NAMALWA (cell line): ENCODE measurements around the gene ATP11A.
"Not testable (repeated sequence)": the region's sequence is repeated elsewhere in the genome, so short reads cannot be mapped to it uniquely, and the experiment has no call there.

ENCODE experiments used
- DNase-seq: peaks from one replicate; pipeline ENCODE4 v3.0.0-alpha.2; 2015; ENCODE audit warnings: low spot score

Gene ATP11A

DNA sequence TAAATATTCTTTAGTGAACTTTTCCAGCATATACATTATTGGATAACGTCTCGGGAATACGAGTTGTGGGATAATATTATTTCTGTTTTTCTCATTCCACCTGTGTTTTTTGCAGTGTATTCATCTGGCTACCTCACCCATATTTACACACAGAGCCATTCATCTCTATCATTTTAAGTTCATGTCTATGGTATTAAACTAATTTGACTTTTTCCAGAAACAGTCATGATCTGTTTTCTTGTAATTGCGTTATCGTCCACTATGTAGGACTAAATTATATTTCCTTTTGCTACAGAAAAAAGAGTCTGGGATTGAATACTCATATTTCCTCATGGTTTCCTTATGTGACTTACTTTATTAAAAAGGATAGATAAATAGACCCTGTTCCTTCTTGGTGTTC is 2.7 kb downstream of the ATP11A start:
- no peak for DNase-seq

DNA sequence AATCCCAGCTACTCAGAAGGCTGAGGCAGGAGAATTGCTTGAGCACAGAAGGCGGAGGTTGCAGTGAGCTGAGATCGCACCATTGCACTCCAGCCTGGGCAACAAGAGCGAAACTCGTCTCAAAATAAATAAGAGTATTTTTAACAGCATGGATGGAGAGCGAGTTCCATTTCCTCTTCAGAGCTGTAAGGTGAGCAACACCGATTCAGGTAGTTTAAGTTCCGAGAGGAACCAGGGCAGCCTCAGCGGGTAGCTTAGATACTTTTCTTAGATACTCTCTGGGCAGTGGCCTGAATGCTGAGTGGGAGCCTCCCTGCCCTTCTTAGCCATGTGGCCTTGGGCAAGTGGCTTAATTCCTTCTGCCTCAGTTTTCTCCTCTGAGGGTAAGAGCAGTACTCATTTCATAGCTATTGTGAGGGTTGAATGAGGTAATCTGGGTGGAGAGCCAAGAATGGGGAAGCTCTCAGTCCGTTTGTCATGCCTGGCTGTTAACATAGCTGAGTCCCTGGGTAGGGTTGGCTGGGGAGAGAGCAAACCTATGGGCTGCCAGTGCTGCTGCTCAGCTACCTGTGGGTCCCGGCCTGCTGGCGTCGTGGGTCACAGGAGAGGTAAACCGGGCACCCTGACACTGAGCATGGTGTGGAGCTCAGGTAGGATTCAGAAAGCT is 4.1 kb downstream of the ATP11A start:
- peak; percentile 26 for DNase-seq

DNA sequence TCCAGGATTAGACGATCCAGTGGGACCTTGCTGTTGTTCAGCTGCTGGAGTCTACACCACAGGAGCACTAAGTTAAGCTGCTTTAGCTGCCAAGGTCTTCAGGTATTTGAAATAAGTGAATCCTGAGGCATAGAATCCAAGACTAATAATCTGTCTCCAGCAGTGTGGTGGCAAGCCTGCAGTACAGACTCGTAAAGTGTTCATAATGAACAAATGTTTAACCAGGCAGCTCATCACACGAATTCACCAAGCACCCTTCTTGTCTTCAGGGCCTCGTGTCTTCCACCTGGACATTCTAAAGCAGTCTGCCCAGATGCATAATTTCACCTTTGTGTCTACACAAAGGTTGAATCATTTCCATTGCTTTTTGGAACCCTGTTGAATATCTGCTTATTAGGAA is 5.3 kb downstream of the ATP11A start:
- DNase-seq, result no peak

DNA sequence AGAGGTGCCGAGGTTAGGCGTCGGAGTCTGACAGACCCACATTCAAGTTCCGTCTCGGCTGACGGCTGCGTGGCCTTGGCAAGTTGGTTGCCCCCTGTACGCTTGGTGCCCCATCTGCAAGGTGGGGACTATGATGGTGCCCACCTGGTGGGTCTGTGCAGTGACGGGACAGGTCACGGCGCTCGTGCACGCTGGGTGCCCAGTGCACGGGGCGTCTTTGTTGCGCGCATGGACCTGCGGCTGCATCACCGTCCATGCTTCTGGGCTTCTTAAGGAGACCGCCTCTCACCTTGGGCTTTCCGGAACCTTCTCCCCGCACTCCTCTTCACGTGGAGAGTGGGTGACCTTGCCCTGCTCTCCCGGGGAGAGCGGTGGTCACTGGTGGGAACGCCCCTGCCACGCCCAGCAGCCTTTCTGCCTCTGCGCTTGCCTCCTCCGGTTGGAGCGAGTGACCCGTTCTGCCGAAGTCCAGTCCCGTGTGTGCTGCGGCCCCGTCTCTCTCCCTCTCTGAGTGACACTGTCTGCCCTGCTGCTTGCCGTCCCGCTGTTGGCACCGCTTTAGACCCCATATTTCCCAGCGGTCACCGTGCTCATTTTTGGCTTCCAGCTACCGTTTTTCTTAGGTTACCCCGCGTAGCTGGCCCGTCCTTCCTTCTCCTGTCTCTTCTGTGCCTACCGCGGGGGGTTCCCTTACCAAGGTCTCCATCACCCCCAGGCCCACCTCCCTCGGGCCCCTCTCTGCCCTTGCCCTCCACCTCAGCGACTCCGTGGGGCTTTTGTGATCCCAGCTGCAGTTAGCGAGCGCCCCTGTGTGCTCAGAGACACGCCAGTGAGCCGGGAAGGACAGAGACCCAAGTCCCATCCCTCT is 6.4 kb downstream of the ATP11A start:
- DNase-seq, result no peak

DNA sequence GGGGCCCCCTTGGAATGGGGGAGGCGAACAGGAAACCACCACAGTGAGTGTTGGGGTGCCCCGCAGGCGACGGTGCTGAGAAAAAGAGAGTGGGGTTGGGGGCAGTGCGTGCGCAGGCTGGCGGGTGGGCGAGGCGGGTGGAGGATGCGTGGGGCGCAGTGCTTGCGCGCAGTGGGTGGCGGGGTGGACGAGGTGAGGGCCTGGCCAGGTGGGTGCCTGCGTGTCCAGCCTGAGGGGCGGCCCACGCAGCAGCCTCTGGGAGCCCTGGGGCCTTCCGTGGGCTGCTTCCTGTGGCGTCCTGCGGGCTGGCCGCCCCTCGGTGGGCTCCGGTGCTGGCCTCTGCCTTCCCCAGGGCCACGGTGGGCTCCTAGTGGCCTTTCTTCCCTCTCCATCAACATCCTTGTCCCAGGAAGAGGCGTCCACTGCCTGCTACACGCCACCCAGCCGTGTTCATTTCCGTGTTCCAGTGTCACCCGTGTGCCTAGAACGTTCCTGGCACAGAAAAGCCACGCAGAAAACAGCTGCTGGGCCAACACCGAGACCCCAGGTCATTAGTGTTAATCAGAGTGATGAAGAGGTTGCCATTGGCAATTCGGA is 7.1 kb downstream of the ATP11A start:
- DNase-seq, result no peak

DNA sequence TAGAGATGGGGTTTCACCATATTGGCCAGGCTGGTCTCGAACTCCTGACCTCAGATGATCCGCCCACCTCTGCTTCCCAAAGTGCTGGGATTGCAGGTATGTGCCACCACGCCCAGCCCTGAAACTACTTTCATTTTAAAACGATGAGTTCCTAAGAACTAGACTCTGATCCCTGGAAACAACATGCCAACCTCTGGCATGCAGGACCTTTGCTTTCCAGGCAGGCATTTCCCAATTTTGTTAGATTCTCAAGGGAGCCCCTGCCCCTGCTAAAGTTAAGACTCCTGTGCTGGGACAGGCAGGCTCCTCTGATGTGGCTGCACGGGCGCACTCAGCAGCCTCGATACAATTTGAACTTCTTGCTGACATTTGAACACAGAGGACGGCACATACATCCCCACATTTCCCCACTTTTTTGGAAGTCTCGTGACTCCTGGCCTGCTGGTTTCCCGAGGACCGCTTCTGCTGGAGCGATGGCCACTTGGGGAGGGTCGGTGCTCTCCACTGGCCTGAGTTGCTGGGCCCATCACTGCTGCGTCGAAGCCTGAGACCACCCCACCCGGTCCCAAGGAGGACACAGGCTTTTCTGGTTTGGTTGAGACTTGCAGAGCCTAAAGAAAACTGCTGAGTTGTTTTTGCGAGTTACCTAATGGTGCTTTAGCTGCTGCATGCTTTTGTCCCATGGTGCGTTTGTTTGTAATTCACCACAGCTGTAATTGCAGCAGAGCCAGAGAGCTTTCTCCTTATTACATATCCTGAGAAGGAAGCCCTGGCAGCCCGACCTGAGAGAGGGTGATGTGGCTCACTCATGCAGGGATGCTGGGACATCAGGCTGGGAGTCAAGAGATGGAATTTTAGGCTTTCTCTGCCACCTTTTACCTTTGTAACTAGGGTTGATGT is 8.2 kb downstream of the ATP11A start:
- no peak for DNase-seq

DNA sequence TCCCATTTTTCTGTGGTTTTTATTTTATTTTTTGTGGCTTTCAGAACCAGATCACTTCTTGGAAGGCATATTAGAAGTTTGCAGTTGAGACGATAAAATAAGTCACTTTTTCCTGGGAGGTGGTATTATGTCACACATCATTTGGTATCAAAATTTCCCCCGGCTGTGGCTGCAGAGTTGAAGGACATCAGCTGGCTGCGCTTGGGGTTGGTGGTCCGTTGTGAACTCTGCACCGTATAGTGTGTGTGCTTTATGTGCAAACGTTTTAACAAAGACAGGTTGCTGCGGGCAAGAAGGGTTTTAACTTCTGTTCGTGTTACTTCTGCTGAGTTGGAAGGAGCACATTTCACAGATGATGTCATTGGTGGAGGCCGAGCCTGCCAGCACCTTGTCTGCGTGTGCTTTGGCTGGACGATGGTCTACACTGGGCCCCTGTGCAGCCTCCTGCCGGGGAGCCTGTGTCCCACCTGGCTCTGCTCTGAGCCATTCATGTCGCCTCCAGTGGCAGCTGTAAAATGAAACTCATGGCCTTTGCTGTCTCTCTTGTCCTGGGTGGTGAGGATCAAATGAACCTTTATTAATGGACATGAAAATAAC is 9.6 kb downstream of the ATP11A start:
- no peak for DNase-seq

DNA sequence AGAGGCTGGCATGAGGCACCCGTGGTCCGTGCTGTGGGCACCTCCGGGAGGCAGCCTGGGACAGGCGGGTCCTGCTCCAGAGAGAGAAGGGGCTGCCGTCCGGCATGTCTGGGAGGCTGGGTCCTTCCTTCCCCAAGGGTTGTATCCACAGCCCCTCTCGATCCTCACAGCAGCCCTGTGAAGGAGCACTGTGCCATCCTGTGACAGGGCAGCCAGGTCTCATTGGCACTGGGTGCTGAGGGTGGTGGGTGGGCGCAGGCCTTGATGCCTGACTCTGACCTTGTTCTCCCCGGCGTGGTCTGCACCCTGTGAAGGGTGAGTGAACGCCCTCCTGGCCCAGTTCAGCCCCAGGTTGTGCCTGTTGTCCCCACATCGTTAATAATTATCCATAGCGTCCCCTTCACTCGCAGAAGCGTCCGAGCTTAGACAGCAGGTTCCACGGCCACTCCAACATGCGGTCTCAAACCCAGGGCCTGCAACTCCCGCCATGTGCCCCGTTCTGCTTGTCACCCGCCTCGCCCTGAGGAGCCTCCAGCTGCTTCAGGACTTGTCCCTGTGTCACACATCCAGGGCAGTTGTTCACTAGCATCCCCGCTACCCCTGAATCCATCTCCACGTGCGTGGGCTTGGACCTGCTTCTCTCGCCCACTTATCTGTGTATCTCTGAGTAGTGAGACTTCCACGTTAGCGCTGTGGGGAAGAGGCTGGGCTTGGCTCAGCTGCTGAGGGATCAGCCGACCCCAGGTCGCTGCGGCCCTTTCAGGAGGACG is 10.6 kb downstream of the ATP11A start:
- DNase-seq, result no peak

DNA sequence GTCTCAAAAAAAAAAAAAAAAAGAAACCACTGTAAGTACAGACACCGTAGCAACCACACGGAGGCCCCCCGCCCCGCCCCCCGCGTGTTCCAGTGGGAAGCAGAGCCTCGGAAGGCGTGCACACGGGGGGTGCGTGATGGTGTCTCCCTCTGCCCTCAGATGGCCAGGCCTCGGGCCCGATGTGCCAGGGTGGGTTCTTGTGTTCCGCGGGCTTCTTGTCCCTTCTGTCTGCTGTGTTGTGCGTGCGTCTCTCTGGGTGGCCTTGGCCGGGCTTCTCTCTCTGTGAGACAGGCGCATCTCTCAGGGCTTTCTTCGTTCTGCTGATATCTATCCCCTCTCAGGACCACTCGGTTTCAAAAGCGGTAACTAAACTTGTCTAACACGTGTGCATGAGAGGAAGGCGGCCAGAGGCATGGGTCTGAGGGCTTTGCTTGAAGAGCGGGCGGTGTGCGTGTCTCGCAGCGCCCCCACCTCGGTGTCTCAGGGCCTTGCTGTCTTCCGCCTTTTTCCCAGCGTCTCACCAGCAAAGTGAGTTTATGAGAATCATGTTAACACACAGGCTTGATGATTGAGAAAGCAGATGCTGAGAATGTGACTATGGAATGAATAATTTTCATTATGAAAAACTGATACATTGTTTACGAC is 12.6 kb downstream of the ATP11A start:
- no peak for DNase-seq

DNA sequence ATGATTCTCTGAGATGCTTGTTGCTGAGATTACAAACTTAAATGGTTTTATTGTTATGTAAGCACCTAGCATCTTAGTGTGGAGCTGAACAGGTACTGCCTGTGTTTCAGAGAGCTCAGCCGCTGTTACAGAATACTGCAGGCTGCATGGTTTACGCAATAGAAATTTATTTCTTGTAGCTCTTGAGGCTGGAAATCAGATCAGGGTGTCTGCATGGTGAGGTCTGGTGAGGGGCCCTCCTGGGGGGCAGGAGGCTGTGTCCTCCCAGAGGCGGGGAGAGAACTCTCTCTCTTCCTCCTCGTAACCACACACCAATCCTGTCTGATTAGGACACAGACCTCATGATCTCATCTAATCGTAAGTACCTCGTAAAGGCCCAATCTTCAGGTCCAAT is 13.1 kb downstream of the ATP11A start:
- no peak for DNase-seq

DNA sequence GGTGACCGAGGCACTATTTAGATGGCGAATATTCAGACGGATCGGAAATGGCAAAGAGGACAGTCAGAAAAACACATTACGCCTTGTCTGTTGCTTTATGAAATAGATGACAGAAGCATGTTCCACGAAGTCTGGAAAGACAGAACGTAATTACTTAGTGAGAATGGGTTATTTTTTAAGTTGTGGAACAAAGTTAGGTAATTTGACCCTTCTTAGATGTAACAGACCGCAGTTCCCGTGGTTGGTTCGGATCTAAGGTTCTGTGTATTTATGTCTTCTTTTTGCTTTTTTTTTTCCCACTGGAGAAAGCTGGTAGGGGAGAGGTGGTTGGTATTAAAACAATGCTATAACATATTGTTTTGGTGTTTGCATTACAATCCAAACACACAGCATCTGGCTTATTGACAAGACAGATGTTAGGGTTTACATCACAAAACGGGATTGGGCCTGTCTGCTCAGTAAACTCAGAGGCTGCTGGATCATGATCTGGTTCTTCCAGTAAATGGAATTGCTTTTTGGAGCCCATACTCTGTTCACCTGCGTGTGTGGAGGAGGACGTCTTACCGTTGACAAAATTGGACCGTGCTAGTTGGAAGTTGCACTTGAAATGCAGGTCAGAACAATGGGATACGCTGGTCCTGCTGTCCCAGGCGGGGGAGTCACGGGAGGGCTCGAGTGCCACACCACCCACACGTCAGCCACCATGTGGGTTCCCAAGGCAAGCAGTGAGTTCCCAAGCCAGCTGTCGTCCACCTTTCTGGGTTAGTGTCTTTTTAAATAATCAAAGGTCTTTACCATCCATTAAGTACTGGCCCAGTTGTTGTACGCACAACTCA is 13.8 kb downstream of the ATP11A start:
- DNase-seq, result no peak

DNA sequence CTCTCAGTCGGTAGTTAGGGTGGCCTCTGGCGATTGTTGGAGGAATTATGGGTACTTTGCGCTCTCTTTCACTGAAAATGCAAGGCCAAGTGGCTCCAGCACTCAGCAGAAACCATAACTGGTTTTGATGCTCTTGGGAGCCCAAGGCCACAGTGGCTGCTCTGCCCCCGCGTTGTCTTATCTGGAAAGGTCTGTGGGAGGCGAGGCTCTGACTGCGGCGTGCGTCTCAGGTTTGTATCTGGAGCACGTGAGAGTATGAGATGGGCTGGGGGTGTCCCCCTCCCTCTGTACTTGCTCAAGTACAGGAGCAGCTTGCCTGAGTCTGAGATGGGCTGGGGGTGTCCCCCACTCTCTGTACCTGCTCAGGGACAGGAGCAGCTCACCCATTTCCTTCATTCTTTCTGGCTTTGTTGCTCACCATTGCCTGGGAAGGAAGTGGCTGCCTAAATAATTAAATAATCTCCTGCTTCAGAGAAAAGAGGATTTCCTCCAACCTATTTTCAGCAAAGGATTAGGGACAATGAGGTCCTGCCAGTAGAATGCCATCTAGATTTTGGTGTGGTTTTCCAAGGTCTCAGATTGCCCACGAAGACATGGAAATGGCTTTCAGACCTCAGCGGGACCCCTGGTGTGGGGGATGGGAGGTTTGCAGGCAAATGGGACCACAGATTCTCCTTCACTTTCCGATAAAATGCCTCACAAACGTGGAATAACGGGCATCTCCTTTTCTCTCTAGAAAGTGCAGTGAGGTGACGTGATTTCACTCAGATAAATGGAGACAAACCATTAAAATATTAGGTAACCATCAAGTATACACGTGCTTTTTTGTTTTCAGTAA is 14.7 kb downstream of the ATP11A start:
- DNase-seq, result no peak

DNA sequence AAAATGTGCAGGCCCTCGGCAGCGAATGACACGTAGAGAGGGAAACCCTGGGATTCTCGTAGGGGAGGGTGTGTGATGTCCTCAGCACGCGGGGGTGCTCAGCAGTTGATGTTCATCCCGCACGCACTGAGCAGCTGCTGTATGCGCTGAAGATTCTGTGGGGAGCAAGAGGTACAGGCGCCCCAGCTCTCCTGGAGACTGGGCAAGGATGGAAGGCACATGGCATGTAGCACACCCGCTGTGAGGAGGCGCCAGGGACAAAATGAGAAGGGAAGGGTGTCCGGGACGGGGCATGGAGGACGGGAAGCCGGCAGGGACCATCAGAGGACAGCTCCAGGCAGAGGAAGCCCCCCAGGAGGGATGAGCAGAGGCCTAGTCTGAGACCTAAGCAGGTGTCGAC is 15.4 kb downstream of the ATP11A start:
- DNase-seq, result no peak

DNA sequence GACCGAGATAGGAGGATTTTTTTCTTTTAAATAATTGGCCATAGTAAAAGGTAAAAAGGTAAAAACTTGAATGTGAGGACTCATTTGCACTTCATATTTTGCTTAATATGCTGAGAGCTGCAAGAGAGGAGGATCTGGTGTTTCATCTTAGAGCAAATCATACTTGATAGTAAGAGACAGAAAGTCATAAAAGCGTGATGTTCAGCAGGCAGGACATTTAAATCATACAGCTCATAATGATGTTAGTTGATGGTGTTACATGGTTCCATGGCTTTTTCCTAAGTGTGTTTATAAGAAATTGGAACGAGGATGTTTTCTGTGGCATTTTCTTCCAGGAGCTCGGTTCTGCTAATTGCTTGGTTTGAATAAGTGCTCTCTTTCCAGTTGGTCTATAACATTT is 16.3 kb downstream of the ATP11A start:
- no peak for DNase-seq

DNA sequence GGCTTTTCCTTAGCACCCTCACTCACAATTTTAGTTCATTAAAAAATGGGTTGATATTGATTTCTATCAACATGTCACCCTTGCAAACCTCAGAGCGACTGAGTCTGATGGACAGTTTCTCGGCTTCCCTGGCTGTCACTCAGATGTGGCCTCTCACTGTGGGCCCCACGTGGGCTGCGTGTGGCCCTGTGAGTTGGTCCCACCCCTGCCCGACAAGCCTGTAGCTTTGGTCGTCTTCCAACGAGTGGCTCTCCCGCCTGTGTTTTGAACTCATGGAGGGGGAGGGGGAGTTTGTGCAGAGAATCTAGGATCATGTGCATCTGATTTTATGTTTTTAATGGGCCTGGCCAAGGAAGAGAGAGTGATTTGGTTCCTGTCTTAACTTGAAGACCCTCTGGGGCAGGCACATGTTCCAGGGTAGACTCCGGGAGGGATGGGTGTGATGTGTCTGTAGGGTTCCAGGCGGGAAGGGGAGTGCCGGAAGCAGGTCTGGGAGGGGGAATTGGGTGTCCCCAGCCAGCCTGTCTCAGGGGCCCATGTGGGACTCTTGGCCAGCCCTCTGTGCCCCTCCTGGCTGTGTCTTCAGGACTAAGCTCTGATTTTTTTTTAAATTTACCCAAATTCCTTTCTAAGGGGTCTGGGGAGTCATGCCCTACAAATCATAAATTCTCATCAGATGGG is 18.9 kb downstream of the ATP11A start:
- DNase-seq, result no peak

DNA sequence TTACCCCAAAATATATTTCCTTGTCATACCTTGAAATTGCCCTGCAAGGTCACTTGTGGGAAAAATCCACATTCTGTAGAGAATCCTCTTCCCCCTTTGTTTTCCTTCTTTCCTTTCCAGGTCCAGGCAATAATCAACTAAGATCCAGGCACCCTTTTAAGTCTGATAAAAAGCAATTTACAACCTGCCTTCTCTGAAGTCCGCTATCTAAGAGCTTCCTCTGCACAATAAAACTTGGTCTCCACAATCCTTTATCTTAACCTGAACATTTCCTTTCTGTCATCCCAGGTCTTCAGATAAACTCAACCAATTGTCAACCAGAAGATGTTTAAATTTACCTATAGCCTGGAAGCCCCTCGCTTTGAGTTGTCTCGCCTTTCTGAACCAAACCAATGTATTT is 19.5 kb downstream of the ATP11A start:
- DNase-seq, result not testable (repeated sequence)

DNA sequence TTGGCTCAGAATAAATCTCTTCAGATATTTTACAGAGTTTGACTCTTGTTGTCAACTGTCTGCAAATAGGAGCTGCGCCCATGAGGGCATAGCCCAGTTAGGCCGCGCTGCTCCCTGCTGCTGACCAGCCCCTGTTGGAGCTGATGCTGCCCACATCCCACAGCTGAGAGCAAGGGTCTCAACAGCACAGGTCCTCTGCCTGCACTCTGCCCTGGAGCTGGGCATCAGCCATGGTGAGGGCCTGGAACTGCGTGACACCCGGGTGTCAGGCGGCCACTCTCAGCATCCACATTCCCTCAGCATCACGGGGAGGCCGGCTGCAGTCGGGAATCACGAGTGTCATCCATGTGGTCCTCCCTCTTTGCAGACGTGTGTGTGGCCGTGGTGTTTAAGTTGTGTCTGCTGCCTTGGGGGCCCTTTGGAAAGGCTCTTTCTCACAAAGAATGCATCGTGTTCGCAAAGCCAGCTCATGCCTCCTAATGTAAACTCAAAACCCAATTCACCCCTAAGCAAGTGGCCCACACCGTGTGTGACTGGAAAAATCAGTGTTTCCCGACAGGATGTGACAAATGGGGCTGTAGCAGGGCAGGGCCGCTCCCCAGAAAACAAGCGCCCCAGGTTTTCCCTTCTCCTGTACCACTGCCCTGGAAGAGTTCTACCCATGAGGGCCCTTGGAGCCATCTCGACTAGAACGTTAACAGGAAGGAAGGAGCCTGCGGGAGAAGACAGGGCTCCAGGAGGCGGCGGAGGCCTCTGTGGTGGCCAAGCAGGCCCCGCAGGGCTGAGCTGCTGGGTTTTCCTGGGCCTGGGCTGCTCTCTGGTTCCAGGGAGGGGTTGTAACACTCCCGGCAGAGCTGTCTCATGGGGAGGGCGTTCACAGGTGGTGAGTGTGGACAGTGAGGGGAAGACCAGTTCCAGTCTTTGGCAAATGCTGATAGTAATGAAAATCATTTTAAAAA is 20.3 kb downstream of the ATP11A start:
- no peak for DNase-seq
